GM18861 (cell line): ENCODE measurements around the gene SGSM2.

Experiments
- ATAC-seq: cut with Tn5 transposase; IDR thresholded peaks from one replicate; pipeline ENCODE4 v1.9.1; 2021; ENCODE audit not compliant: unreplicated experiment

Gene SGSM2

GRCh38 chr17:2336215-2336851 is 968 bp upstream of the SGSM2 start, which contains the start of gene TSR1:
TSS of gene TSR1 (minus strand) at chr17:2336457. CDS start at chr17:2336427, 30 bp downstream.
- ATAC-seq: peak; percentile 48

- peak; percentile 22 for ATAC-seq
These were observed 428 bp downstream of the SGSM2 start for GRCh38 chr17:2337544-2338314.

GRCh38 chr17:2338315-2338657 is 985 bp downstream of the SGSM2 start:
- no peak for ATAC-seq

GRCh38 chr17:2343421-2343820 is 6.1 kb downstream of the SGSM2 start:
- ATAC-seq: no peak

- no peak for ATAC-seq
These were observed 7.2 kb downstream of the SGSM2 start for GRCh38 chr17:2344528-2344927.

- no peak for ATAC-seq
These were observed 9.2 kb downstream of the SGSM2 start for GRCh38 chr17:2346475-2346874.

GRCh38 chr17:2347805-2348685 is 10.7 kb downstream of the SGSM2 start:
- no peak for ATAC-seq

GRCh38 chr17:2351269-2351668 is 14.0 kb downstream of the SGSM2 start:
- no peak for ATAC-seq

GRCh38 chr17:2354311-2354710 is 17.0 kb downstream of the SGSM2 start:
- ATAC-seq: no peak

- ATAC-seq: no peak
These were observed 19.9 kb downstream of the SGSM2 start for GRCh38 chr17:2357237-2357636.

- ATAC-seq: no peak
These were observed 20.7 kb downstream of the SGSM2 start for GRCh38 chr17:2357931-2358434.

GRCh38 chr17:2361010-2361760 is 23.9 kb downstream of the SGSM2 start:
- ATAC-seq: no peak

- ATAC-seq: no peak
These were observed 24.7 kb downstream of the SGSM2 start for GRCh38 chr17:2362016-2362415.

GRCh38 chr17:2362416-2362815 is 25.1 kb downstream of the SGSM2 start:
- no peak for ATAC-seq

GRCh38 chr17:2362881-2363280 is 25.6 kb downstream of the SGSM2 start:
- ATAC-seq: no peak

GRCh38 chr17:2363318-2363717 is 26.0 kb downstream of the SGSM2 start:
- ATAC-seq: no peak

GRCh38 chr17:2363851-2364762 is 26.8 kb downstream of the SGSM2 start:
- no peak for ATAC-seq

- no peak for ATAC-seq
These were observed 27.4 kb downstream of the SGSM2 start for GRCh38 chr17:2364763-2365116.

GRCh38 chr17:2365132-2365531 is 27.8 kb downstream of the SGSM2 start:
- no peak for ATAC-seq
